ENCODE data around the gene NUP205. TPM values are rescaled to one million over a fixed set of nuclear protein-coding genes. Genes with fewer than 3 reads are reported as not detected.

Gene NUP205
- total and polyA plus RNA-seq, 8 donors: 11.9 to 63.4 (median 24.4) TPM

DNA sequence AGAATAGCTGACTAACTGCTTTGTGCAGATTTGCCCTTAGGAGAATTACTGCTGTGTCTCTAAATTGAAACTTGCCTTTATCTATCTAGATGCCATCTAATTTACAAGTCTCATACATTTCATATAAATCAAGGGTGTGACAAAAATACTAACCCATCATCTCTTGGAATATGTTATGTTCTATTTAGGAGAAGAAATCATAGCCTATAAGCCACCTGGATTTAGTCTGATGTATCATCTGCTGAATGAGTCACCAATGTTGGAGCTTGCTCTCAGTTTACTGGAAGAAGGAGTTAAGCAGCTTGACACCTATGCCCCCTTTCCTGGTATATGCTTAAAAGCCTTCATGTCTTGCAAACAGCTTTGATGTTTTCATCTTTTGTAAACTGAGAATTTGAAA, 43.5 kb downstream of the NUP205 start:
- Histone ChIP-seq H3K4me1 (no peaks in the 10 kb centered on the region), H3K9me3 (no peaks in the 10 kb centered on the region), H3K27ac (no peak overlapping the region), H3K36me3 (peaks cover 12 to 90% (median 87%) of the 10 kb centered on the region in 4 donors), H3K27me3 (no peaks in the 10 kb centered on the region), H3K4me3 (no peak overlapping the region)
- TF ChIP-seq POLR2A (IDR thresholded peaks at IDR 0.05) (no peak), EP300 (IDR thresholded peaks at IDR 0.05) (no peak), POLR2AphosphoS5 (IDR thresholded peaks at IDR 0.05) (no peak)
- TF ChIP-seq, protein P1, sequence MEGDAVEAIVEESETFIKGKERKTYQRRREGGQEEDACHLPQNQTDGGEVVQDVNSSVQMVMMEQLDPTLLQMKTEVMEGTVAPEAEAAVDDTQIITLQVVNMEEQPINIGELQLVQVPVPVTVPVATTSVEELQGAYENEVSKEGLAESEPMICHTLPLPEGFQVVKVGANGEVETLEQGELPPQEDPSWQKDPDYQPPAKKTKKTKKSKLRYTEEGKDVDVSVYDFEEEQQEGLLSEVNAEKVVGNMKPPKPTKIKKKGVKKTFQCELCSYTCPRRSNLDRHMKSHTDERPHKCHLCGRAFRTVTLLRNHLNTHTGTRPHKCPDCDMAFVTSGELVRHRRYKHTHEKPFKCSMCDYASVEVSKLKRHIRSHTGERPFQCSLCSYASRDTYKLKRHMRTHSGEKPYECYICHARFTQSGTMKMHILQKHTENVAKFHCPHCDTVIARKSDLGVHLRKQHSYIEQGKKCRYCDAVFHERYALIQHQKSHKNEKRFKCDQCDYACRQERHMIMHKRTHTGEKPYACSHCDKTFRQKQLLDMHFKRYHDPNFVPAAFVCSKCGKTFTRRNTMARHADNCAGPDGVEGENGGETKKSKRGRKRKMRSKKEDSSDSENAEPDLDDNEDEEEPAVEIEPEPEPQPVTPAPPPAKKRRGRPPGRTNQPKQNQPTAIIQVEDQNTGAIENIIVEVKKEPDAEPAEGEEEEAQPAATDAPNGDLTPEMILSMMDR (IDR thresholded peaks at IDR 0.05): no peak
- DNase-seq: no peak
- intact Hi-C loops (cut with DNase I; ENCODE audit: low total_unique reads): no loop called here

- intact Hi-C loops (cut with DNase I; ENCODE audit: low total_unique reads): no loop called here
- no peaks in the 10 kb centered on the region for H3K27me3 ChIP-seq
- 83 to 96% (median 86%) methylated on average over 1 of the region's 1 CpG for WGBS, 5 donors
- DNase-seq: no peak
- no peaks in the 10 kb centered on the region for H3K9me3 ChIP-seq
- H3K4me3 ChIP-seq: no peak overlapping the region
- H3K4me1 ChIP-seq: no peaks in the 10 kb centered on the region
- peaks cover 19 to 95% (median 89%) of the 10 kb centered on the region in 4 donors for H3K36me3 ChIP-seq
- TF ChIP-seq, protein P1 (IDR thresholded peaks at IDR 0.05): no peak
- TF ChIP-seq EP300 (IDR thresholded peaks at IDR 0.05): no peak
- TF ChIP-seq POLR2AphosphoS5 (IDR thresholded peaks at IDR 0.05): no peak
- no peak for TF ChIP-seq POLR2A (IDR thresholded peaks at IDR 0.05)
- no peak overlapping the region for H3K27ac ChIP-seq
Observed at GRCh38 chr7:135602304-135602703, 44.6 kb downstream of the NUP205 start.

- H3K36me3 ChIP-seq: peaks cover 24 to 92% (median 70%) of the 10 kb centered on the region in 4 donors
- no peak overlapping the region for H3K27ac ChIP-seq
- 96 to 100% (median 98%) methylated on average over 1 of the region's 1 CpG for WGBS, 5 donors
- no peak for DNase-seq
- no peak overlapping the region for H3K4me3 ChIP-seq
- H3K27me3 ChIP-seq: no peaks in the 10 kb centered on the region
- H3K4me1 ChIP-seq: peaks cover 0 to 2% (median 0%) of the 10 kb centered on the region in 4 donors
- TF ChIP-seq POLR2AphosphoS5 (IDR thresholded peaks at IDR 0.05) (no peak), EP300 (IDR thresholded peaks at IDR 0.05) (no peak), POLR2A (IDR thresholded peaks at IDR 0.05) (no peak)
- TF ChIP-seq, protein P1 (IDR thresholded peaks at IDR 0.05): no peak
- intact Hi-C loops (cut with DNase I; ENCODE audit: low total_unique reads): no loop called here
- no peaks in the 10 kb centered on the region for H3K9me3 ChIP-seq
Observed at GRCh38 chr7:135616136-135616535, 58.4 kb downstream of the NUP205 start.

DNA sequence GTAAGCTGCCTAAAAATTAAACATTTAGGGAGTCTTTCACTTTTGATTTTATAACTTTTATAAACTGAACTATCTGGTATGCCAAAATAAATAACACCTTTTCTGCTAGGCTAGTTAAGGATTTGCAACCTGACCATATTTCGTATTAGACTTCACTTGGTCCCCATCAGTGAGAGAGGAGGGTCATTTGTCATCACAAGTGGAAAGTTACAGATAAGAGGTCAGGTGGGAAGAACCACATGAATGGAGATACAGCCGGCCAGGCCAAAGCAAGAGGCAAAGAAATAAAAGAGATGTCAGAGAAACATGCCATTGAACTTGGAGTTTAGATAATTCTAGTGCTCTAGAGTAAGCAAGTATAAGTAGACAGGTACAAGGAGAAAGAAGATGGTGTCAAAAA, 60.1 kb downstream of the NUP205 start:
- Histone ChIP-seq H3K27ac (no peak overlapping the region), H3K9me3 (no peaks in the 10 kb centered on the region), H3K4me3 (no peak overlapping the region), H3K27me3 (no peaks in the 10 kb centered on the region), H3K4me1 (peaks cover 0 to 5% (median 0%) of the 10 kb centered on the region in 4 donors), H3K36me3 (peaks cover 24 to 88% (median 69%) of the 10 kb centered on the region in 4 donors)
- TF ChIP-seq POLR2A (IDR thresholded peaks at IDR 0.05) (no peak), POLR2AphosphoS5 (IDR thresholded peaks at IDR 0.05) (no peak), EP300 (IDR thresholded peaks at IDR 0.05) (no peak)
- TF ChIP-seq, protein P1 (IDR thresholded peaks at IDR 0.05): no peak
- no peak for DNase-seq
- intact Hi-C loops (cut with DNase I; ENCODE audit: low total_unique reads): no loop called here
- WGBS, 5 donors: 58 to 83% (median 74%) methylated on average over 2 of the region's 2 CpGs
